Stimulated activated CD4-positive, alpha-beta T cell treated with anti-CD3 and anti-CD28 coated beads, Interleukin-2, amount 100 ng/mL, for 24 hours (primary cell): ENCODE data around the gene ANXA10.
"Not testable (repeated sequence)": the region's sequence is repeated elsewhere in the genome, so short reads cannot be mapped to it uniquely, and the experiment has no call there.

Experiments used
- DNase-seq, 2 donors: peaks; one replicate each; pipeline ENCODE4 v3.0.0-alpha.2; 2020

The ANXA10 gene, protein sequence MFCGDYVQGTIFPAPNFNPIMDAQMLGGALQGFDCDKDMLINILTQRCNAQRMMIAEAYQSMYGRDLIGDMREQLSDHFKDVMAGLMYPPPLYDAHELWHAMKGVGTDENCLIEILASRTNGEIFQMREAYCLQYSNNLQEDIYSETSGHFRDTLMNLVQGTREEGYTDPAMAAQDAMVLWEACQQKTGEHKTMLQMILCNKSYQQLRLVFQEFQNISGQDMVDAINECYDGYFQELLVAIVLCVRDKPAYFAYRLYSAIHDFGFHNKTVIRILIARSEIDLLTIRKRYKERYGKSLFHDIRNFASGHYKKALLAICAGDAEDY

DNA sequence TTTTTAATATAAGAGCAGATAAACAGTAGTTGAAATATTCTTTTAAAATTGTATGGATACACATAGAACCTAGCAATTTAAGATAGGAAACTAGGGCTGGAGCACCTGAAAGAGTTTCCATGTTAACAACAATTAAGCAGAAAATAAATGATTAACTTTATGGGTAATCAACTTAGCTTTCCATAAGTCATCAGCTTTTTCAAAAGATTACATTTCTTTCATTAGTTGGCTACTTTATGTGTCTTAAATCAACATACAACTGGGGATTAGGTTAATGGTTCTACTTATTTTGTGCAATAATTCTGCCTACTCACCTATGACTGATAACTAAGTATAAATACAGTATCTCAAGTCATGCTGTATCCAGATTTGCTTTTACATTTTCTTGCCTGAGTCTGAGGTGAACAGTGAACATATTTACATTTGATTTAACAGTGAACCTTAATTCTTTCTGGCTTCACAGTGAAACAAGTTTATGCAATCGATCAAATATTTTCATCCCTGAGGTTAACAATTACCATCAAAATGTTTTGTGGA, at the start of gene ANXA10:
ANXA10 (plus strand) TSS at position 362 of the 537 bp plus-strand sequence; CDS start at position 526, 164 bp downstream.
- no peak for DNase-seq

DNA sequence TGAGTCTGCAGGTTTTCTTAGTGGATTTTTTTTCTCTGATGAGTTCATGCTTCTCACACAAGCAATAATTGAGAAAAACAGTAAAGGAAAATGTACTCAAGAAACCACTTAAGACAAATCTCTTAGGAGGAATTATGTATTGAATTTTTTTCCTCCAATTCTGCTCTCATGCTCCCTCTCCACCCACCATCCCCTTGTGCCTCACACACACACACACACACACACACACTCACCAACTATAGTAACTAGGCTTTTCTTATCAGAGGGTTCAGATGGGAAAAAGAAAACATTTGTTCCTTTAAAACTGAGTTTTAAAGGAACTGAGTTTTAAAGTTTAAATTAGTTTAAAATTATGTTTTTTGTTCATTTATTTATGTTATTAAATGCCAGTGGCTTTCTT, 47.0 kb upstream of the ANXA10 start:
- DNase-seq, result no peak

DNA sequence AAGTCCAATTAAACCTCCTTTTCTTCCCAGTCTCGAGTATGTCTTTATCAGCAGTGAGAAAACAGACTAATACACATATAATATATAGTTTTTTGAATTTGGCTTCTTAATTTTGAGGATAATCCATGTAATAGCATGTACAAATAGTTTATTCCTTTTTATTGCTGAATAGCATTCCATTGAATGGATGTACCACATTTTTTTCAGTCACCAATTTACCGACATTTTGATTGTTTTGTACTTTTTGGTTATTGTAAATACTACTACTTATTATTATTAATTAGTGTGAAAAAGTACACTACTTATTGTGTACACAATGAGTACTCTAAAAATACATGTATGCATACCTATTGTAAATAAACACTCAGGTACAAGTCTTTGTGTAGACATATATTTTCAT, 42.3 kb upstream of the ANXA10 start:
- no peak for DNase-seq

DNA sequence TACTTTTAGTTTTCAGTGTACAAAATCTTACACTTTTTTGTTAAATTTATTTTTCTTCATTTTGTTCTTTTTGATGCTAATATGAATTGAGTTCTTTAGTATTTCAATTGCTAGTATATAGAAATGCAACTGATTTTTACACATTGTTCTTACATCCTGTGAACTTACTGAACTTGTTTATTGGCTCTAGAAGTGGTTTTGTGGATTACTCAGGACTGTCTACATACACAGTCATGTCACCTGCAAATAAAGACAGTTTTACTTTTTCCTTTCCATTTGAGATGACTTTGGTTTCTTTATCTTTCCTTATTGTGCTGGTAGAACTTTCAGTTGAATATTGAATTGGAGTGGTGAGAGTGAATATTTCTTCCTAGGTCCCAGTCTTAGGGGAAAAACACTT, 40.8 kb upstream of the ANXA10 start:
- DNase-seq, result no peak

DNA sequence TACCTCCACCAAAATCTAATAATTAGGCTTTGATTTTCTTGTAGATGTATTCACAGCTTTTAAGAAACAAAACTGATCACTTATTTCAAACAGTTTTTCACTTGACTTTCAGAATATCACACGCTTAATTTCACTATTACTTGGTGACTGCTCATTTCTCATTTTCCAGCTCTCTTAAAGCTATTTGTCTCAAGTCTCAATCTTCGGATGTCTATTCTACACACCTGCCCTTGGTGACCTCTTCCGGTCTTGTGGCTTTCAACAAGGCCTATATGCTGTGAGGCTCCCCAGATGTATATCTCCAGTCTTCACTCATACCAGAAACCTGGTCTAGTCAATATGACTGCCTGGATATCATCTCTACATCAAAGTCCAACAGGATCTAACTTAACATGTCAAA, 34.9 kb upstream of the ANXA10 start:
- DNase-seq, result no peak

DNA sequence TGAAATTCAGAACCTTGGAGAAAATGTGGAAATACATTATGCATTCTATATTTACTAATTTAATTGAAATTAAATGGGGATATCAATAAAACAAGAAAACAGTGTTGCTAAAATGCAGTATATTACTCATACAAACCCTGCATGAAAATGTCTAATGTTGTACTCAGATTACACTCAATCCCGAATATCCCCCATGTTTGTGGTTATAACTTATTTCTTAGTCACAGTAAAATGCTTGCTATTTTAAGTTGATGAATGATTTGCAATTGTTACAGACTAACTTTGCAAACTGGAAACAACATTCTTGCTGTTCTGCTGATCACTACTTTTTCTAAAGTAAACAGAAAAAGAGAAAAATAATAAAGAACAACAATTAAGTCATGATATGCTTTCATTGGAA, 33.1 kb upstream of the ANXA10 start:
- DNase-seq, result no peak

DNA sequence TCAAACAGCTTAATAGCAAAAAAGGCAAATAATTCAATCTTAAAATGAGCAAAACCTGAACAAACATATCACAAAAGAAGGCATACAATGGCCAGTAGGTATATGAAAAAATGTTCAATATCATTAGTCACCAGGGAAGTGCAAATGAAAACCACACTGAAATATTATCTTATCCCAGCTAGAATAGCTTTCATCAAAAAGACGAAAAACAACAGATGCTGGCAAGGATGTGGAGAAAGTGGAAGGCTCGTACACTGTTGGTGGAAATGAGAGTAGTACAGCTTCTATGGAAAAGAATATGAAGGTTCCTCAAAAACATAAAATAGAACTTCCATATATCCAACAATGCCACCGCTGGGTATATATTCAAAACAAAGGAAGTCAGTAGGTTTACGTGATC, 29.3 kb upstream of the ANXA10 start:
- DNase-seq, result no peak

DNA sequence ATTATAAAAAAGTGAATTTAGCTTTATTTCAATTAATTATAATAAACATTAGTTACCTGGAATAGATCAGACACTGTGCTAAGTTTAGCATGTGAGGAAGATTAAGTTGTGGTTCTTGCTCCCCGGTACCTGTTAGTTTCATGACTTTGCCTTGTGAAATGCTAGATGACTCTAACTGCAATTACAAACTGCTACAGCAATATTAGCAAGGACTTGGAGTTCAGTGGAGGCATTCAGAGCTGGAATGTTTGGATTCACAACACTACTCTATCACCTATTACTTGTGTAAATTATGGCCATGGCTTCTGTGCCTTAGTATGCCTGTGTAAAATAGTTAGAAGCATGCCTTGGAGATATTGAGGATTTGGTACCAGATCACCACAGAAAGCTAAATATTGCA, 21.4 kb upstream of the ANXA10 start:
- DNase-seq, result no peak

DNA sequence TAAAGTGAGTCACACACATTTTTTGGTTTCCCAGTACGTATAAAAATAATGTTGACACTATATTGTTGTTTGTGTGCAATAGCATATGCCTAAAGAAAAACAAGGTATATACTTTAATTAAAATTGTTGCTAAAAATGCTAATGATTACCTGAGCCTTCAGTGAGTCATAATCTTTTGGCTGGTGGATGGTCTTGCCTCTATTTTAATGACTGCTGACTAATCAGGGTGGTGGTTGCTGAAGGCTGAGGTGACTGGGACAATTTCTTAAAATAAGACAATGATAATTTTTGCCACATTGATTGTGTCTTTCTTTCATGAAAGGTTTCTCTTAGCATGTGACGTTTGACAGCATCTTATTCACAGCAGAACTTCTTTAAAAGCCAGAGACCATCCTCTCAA, 21.0 kb upstream of the ANXA10 start:
- no peak for DNase-seq

DNA sequence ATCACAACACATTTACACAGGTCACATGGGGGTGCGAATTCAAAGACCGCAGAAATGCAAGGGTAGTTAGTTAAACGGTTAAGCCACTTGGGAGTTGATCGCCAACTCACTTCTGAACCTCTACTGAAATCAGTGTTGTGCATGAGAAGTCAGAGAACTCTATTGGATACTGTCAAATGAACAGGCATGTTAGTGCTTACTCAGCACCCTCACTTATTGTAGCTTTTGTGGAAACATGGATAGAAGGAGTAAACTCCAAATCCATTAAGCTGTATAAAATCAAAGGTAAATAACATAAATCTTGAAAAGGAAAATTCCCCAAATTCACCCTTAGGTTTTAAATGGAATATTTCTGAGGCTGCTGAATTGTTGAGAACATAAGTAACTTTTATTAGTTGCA, 17.5 kb upstream of the ANXA10 start:
- DNase-seq, result no peak

DNA sequence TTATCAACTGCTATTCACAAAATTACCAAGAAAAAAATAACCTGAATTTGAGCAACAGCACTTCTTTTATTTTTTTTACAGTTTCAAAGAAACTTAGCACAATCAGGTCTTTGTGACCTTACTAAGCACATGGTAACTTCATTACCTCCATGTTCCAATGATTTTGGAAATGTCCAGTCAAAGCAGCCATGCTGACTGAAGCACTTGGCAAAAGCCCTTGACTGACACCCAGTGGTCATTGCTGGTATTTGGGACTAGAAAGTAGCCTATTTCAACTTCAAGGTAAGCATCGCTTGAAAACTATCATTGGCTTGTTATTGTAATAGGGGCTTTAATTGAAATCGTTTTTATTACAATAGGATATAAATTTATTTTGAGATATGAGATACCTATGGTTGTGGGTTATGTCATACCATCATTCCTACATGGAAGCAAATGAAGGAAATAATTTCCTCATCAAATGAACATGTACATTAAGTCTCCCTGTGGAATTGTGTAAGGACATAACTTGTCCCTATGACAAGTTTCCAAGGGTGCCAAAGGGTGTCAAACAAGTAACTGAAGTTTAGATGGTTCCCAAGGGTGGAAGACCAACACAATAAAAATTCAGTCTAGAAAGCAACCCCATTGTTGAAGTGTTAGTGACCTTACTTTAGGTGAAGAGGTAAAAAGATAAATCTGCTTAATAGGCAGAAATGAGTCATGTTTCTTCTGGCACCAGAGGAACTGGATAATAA, 15.2 kb upstream of the ANXA10 start:
- peak; percentile 48 to 58 for DNase-seq

DNA sequence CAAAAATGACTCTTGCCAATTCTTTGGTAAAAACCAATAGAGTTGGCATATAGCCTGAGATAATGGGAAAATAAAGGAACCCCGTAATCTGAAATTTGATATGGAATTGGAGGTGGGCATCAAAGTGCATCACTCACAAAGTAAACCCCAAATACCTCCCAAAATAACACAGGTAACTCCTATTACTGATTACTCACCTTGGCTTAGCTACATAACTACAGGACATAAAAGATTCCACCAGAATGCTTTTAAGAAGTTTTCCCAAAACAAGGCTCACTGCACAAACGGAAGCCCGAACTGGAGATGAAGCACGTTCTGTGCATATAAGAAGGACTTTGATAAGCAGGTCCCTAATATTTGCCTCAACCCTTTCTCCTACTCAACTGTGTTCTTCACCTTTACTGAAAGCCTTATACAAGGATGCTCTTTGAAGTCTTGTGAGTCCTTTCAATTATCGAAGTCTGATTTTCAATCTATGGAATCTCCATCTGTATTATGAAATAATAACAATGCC, 14.6 kb upstream of the ANXA10 start:
- no peak for DNase-seq

DNA sequence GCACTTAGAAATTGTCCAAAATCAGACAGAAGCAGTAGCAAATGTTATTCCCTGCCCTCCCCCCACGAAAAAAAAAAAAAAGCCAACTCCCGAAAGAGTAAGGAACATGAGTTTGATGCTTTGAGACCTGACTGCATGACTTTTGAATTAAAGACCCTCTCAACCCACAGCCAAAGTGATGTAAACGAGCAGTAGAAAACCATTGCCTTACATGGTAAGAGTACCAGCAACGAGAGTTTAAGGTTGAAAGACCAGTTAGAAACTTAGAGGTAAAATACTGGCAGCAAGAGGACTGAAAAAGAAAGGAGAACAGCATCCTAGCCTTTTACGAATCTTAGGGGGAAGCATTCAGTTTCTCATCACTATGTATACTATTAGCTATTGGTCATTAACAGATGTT, 10.0 kb upstream of the ANXA10 start:
- no peak for DNase-seq

DNA sequence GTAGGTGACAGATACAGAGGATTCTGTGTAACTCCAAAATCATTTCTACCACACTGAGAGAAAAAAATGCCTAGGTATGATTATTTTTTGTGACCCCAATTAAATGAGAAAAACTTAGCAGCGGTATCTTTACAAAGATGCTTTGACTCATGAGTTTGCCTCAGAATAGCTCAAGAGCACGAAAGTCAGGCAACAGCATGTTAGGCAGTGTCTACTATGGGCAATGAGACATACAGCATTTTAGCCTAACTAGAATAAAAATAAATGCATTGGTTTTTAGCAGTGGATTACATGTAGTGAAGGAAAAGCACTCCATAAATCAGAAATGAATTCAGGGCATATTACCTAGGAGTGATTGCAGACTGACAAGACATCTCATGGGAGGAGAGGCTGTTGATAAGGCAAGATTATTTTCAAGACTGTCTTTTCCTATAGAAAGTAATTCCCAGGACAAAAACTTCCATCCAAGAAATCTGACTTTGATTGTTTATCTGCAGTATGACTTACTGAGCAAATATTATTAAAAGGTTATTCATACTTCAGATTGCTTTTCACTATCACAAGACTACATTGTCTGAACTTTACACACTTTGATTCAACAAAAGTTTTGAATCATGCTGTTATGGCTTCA, 3.6 kb downstream of the ANXA10 start:
- DNase-seq, result no peak

DNA sequence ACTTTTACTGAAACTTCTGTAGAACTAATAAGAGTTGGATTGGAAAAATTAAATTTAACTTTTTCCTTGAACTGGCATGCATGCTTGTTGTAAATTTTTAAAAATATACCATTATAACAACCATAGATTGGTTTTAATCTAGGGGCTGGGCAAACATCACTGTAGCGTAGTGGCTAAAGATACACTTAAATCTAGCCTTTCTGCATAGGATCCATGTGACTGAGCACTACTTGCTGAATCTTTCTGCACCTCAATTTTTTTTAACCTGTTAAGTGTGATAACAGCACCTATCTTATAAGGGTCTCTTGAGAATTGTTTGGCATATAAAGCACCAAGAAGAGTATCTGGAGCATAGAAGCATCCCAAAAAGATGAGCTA, 4.1 kb downstream of the ANXA10 start:
- DNase-seq, result no peak

DNA sequence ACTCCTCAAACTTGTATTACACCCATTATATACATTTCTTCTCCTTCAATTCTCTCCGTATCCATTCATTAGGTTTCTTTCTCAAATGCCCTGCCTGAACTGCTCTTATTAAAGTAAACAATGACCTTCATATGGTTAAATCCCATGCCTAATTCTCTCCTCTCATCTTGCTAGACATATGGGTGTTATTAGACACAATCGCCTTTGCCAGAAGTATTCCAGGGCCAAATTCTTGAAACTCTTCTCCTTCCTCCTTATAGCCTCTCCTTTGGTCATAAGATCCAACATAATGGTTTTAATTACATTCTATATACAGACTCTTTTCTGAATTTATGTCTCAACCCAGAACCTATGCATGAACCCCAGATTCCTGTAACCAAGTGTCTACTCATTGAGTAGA, 4.8 kb downstream of the ANXA10 start:
- DNase-seq, result no peak

DNA sequence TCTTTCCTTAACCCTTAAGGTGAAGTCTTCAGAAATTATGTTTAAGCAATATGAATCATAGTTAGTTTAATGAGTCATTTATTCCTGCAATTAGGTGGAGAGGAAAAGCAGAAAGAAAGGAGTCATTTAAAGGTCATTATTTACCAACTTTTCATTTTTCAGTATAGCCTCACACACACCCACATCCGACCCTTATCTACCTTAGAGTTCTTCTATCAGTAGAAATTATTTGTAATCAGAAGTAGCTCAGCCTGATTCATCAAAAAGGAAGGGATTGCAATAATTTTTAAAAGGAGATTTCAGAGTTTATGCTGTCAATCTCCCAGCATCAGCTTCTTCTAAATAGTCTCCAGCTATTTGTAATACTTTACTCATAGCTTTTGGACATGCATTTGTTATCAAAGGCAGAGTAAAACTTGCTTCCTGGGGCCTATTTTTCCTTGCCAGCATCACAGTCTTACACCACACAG, 5.9 kb downstream of the ANXA10 start:
- no peak for DNase-seq

DNA sequence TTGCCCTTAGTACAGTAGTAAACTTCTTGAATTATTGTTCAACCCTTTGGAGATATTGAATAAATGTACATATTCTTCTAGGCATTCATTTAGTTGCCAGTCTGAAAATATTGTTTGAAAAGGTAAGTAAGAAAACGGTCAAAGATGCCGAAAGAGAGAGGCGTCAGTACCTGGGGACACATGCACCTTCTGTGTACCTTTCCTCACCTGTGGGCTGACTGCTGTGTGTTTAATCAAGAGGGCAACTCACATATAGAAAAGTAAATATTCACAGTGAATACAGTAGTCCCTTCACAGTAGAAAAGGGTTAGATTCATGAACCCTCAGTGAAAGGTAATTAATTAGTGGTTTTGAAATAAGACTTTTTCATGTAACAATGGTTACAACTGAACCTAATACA, 6.9 kb downstream of the ANXA10 start:
- no peak for DNase-seq

DNA sequence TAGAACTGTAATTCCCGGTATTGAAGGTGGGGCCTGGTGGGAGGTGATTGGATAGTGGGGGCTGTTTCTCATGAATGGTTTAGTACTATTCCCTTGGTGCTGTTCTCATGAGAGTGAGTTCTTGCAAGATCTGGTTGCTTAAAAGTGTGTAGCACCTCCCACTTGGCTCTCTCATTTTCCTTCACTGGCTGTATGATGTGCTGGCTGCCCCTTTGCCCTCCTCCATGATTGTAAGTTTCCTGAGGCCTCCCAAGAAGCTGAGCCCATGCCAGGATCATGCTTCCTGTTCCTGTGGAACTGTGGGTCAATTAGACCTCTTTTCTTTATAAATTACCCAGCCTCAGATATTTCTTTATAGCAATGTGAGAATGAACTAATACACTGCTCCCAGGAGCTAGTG, 8.7 kb downstream of the ANXA10 start:
- no peak for DNase-seq

DNA sequence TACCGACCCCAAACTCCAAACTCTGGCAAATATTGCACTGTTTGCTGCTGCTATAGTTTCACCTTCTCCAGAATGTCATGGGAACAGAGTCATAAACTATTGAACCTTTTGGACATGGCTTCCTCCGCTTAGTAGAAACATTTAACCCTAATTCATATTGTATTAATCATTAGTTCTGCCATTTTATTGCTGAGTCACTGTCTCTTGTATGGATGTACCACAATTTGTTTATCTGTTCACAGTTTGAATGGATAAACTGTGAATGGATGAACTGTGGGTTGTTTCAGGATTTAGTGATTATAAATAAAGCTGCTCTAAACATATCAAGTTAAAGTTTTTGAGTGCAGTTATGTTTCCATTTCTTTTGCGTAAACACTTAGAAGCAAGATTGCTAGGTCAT, 10.1 kb downstream of the ANXA10 start:
- DNase-seq, result no peak

DNA sequence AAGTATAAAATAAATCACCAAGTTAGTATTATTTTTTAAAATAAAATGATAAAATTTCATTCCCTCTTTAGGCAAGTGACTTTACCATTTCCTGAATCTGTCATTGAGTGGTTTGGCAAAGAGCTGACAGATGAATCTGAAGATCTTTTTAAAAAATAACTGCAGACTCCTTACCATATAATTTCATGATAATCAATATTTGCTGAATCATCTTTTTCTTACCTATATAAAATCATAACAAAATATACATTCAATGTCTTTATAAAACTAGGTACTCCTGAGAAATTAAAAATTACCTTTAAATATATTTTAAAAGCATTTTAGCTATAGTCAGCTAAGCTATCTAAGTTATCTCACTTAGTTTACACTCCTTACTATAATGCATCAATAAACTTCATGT, 17.2 kb downstream of the ANXA10 start:
- DNase-seq, result no peak

DNA sequence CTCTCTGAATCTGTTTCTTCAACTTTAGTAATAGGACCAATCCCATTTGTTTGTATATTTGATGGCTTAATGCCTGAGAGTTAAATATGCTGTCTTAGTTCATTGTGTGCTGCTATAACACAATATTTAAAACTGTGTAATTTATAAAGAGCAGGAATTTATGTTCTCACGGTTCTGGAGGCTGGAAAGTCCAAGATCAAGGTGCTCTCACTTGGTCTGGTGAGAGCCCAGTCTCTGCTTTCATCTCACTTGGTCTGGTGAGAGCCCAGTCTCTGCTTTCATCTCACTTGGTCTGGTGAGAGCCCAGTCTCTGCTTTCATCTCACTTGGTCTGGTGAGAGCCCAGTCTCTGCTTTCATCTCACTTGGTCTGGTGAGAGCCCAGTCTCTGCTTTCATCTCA, 20.7 kb downstream of the ANXA10 start:
- DNase-seq, result not testable (repeated sequence)

DNA sequence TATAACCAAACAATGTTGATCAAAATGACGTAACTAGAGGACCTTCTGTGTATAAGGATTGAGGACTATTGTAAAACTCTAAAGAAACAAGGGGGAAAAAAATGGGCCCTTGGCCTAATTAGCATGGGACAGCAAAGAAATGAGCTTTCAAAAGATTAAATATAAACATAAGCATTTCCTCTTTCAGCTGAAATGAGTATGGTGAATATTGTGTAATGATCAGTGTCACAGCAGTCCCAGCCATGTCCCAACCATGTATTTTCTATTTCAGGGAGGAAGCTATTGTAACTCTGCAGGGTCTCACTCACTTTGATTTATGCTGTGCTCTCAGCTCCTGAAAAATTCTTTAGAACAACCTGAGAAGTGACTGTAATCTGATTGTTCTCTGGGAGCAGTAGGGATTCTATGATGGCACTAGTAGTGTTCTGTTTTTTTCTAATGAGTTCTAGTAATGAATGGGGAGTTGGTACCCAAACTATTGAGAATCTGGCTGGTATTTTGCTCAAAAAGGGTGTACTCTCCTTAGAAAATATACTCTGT, 25.8 kb downstream of the ANXA10 start:
- DNase-seq, result no peak
